ENCODE measurements around the gene ANKRD50. TPM values are rescaled to one million over a fixed set of nuclear protein-coding genes. Genes with fewer than 3 reads are reported as not detected.

Gene ANKRD50
- total RNA-seq, 6 experiments from 2014 or later = 4.6 to 7.7 (median 5.8) TPM

- Histone ChIP-seq H3K27ac (no peak overlapping the region), H3K4me3 (no peak overlapping the region), H3K9me3 (no peaks in the 10 kb centered on the region), H3K27me3 (no peaks in the 10 kb centered on the region), H3K36me3 (no peaks in the 10 kb centered on the region), H3K4me1 (peaks cover 0 to 11% (median 4%) of the 10 kb centered on the region in 4 donors)
- TF ChIP-seq POLR2A (IDR thresholded peaks at IDR 0.05) (no peak), CTCF (IDR thresholded peaks at IDR 0.05) (no peak)
- ATAC-seq = peak; percentile 98 to 100 (median 99)
- WGBS (ENCODE audit: insufficient coverage, low coverage, low lambda C conversion rate, missing lambda C conversion rate) = 27% methylated on average over 4 of the region's 4 CpGs
- intact Hi-C loops (cut with DNase I) = no loop called here
- peak; percentile 22 to 72 (median 66) for DNase-seq
These were observed 41.5 kb upstream of the ANKRD50 start for GRCh38 chr4:124753941-124754581.

GRCh38 chr4:124749421-124749820 lies 36.9 kb upstream of the ANKRD50 start:
- Histone ChIP-seq H3K4me1 (peaks cover 0 to 9% (median 3%) of the 10 kb centered on the region in 4 donors), H3K9me3 (no peaks in the 10 kb centered on the region), H3K36me3 (no peaks in the 10 kb centered on the region), H3K27me3 (no peaks in the 10 kb centered on the region), H3K4me3 (no peak overlapping the region), H3K27ac (no peak overlapping the region)
- 94% methylated on average over 2 of the region's 2 CpGs for WGBS (ENCODE audit: insufficient coverage, low coverage, low lambda C conversion rate, missing lambda C conversion rate)
- intact Hi-C loops (cut with DNase I) = no loop called here
- ATAC-seq (no peak), DNase-seq (no peak)
- no peak for TF ChIP-seq CTCF (IDR thresholded peaks at IDR 0.05)
- no peak for TF ChIP-seq POLR2A (IDR thresholded peaks at IDR 0.05)

GRCh38 chr4:124748965-124749364 lies 36.4 kb upstream of the ANKRD50 start:
- Histone ChIP-seq H3K27ac (no peak overlapping the region), H3K27me3 (no peaks in the 10 kb centered on the region), H3K36me3 (no peaks in the 10 kb centered on the region), H3K4me1 (peaks cover 0 to 4% (median under 1%) of the 10 kb centered on the region in 4 donors), H3K4me3 (no peak overlapping the region), H3K9me3 (no peaks in the 10 kb centered on the region)
- TF ChIP-seq CTCF (IDR thresholded peaks at IDR 0.05) (no peak), POLR2A (IDR thresholded peaks at IDR 0.05) (no peak)
- ATAC-seq = no peak
- intact Hi-C loops (cut with DNase I) = no loop called here
- WGBS (ENCODE audit: insufficient coverage, low coverage, low lambda C conversion rate, missing lambda C conversion rate) = 100% methylated on average over 1 of the region's 1 CpG
- no peak for DNase-seq

GRCh38 chr4:124745985-124746801 lies 33.7 kb upstream of the ANKRD50 start:
- no peaks in the 10 kb centered on the region for H3K4me1 ChIP-seq
- no peak overlapping the region for H3K4me3 ChIP-seq
- H3K27me3 ChIP-seq = no peaks in the 10 kb centered on the region
- no peaks in the 10 kb centered on the region for H3K36me3 ChIP-seq
- TF ChIP-seq POLR2A (IDR thresholded peaks at IDR 0.05) (no peak), CTCF (IDR thresholded peaks at IDR 0.05) (no peak)
- no peaks in the 10 kb centered on the region for H3K9me3 ChIP-seq
- 39% methylated on average over 5 of the region's 5 CpGs for WGBS (ENCODE audit: insufficient coverage, low coverage, low lambda C conversion rate, missing lambda C conversion rate)
- ATAC-seq (peak in 2 of 4 donors; percentile 30 to 43), DNase-seq (no peak)
- peak overlapping the region in 1 of 3 donors; percentile 18 for H3K27ac ChIP-seq
- intact Hi-C loops (cut with DNase I) = no loop called here

Measured in right lobe of liver (tissue), 6 donors.